Measurements from ENCODE around the gene TRPM4. TPM values are rescaled to one million over a fixed set of nuclear protein-coding genes. Genes with fewer than 3 reads are reported as not detected.

TRPM4 gene
- total RNA-seq, 4 donors from 2014 or later: 7.6 to 28.9 (median 18.0) TPM

GRCh38 chr19:49148784-49149651 is 8.6 kb upstream of the TRPM4 start:
- Histone ChIP-seq H3K4me1 (peaks cover 31 to 57% (median 33%) of the 10 kb centered on the region in 3 donors), H3K4me3 (peak overlapping the region; percentile 46 to 70 (median 64)), H3K27me3 (peaks cover 0 to 13% (median 0%) of the 10 kb centered on the region in 4 donors), H3K27ac (peak overlapping the region; percentile 69 to 86 (median 84)), H3K9me3 (no peaks in the 10 kb centered on the region), H3K36me3 (no peaks in the 10 kb centered on the region)
- TF ChIP-seq POLR2A (IDR thresholded peaks at IDR 0.05): peak in 1 of 4 donors; percentile 33
- TF ChIP-seq, protein P1, sequence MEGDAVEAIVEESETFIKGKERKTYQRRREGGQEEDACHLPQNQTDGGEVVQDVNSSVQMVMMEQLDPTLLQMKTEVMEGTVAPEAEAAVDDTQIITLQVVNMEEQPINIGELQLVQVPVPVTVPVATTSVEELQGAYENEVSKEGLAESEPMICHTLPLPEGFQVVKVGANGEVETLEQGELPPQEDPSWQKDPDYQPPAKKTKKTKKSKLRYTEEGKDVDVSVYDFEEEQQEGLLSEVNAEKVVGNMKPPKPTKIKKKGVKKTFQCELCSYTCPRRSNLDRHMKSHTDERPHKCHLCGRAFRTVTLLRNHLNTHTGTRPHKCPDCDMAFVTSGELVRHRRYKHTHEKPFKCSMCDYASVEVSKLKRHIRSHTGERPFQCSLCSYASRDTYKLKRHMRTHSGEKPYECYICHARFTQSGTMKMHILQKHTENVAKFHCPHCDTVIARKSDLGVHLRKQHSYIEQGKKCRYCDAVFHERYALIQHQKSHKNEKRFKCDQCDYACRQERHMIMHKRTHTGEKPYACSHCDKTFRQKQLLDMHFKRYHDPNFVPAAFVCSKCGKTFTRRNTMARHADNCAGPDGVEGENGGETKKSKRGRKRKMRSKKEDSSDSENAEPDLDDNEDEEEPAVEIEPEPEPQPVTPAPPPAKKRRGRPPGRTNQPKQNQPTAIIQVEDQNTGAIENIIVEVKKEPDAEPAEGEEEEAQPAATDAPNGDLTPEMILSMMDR (IDR thresholded peaks at IDR 0.05): no peak
- DNase-seq: no peak
- WGBS, 2 donors: 0 to 5% methylated on average over 9 to 26 of the region's 49 CpGs
- intact Hi-C loops (cut with DNase I): loop anchor here (5.0 kb wide), 1 partner anchor 52 kb away; no protein-coding TSS in a partner anchor

- no peak for DNase-seq
- WGBS, 2 donors: 0% methylated on average over 2 to 7 of the region's 23 CpGs
- Histone ChIP-seq H3K36me3 (no peaks in the 10 kb centered on the region), H3K27me3 (peaks cover 0 to 13% (median 0%) of the 10 kb centered on the region in 4 donors), H3K4me3 (peak overlapping the region; percentile 46 to 70 (median 64)), H3K9me3 (no peaks in the 10 kb centered on the region), H3K4me1 (peaks cover 31 to 57% (median 33%) of the 10 kb centered on the region in 3 donors), H3K27ac (peak overlapping the region; percentile 69 to 86 (median 84))
- TF ChIP-seq, protein P1 (IDR thresholded peaks at IDR 0.05): no peak
- TF ChIP-seq POLR2A (IDR thresholded peaks at IDR 0.05): peak in 2 of 4 donors; percentile 9 to 26
- intact Hi-C loops (cut with DNase I): loop anchor here (5.0 kb wide), 1 partner anchor 52 kb away; no protein-coding TSS in a partner anchor
Measured at GRCh38 chr19:49149652-49150105, 7.9 kb upstream of the TRPM4 start.

DNA sequence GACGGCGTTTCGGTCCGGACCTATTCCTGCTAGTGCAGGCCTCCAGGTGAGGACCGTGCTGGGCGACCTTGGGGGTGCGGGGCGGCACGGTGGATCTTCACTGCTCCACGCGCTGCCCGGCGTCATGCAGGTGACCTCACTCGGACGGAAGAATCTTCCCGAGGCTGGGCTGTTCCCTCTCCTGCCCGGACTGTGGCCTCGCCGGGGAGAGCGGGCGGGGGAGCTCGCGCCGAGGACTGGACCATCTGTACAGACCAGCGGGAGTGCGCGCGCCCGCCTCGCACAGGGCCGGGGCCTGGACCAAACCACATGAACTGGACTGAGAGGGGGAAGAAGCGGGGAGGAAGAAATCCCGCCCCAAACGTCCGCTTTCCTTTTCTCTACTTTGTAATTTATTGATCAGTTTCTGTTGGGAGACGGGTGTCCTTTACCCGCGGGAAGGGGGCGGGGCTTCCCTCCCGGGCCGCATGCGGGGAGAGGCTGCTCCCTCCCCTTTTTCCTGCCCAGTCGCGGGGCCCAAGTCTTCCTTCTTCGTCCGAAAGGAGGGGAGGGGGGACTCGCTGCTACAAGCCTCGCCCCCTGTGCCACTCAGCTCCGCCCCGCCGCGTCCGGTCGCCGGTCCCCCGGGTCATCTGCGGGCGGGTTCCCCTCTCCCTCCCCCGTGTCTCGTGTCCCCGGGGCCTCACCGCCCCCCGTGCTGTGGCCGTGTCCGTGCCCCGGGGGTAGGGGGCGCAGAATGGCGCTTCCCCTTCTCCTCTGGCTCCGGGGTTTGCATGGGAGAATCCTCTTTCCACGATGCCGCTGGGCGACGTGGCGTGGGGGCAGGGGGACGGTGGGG is 7.3 kb upstream of the TRPM4 start:
- 0 to 2% methylated on average over 10 to 26 of the region's 75 CpGs for WGBS, 2 donors
- H3K4me3 ChIP-seq: peak overlapping the region; percentile 46 to 70 (median 64)
- H3K27ac ChIP-seq: peak overlapping the region; percentile 69 to 86 (median 84)
- peaks cover 31 to 57% (median 33%) of the 10 kb centered on the region in 3 donors for H3K4me1 ChIP-seq
- intact Hi-C loops (cut with DNase I): no loop called here
- TF ChIP-seq, protein P1 (IDR thresholded peaks at IDR 0.05): no peak
- TF ChIP-seq POLR2A (IDR thresholded peaks at IDR 0.05): peak in 2 of 4 donors; percentile 15 to 16
- no peaks in the 10 kb centered on the region for H3K9me3 ChIP-seq
- peaks cover 0 to 13% (median 0%) of the 10 kb centered on the region in 4 donors for H3K27me3 ChIP-seq
- no peak for DNase-seq
- no peaks in the 10 kb centered on the region for H3K36me3 ChIP-seq

GRCh38 chr19:49150944-49151243 is 6.7 kb upstream of the TRPM4 start:
- TF ChIP-seq, protein P1 (IDR thresholded peaks at IDR 0.05): no peak
- TF ChIP-seq POLR2A (IDR thresholded peaks at IDR 0.05): no peak
- H3K9me3 ChIP-seq: no peaks in the 10 kb centered on the region
- no peaks in the 10 kb centered on the region for H3K36me3 ChIP-seq
- peak overlapping the region; percentile 69 to 86 (median 84) for H3K27ac ChIP-seq
- peaks cover 29 to 51% (median 31%) of the 10 kb centered on the region in 3 donors for H3K4me1 ChIP-seq
- 3 to 6% methylated on average over 3 to 6 of the region's 16 CpGs for WGBS, 2 donors
- no peak for DNase-seq
- intact Hi-C loops (cut with DNase I): no loop called here
- H3K27me3 ChIP-seq: peaks cover 0 to 13% (median 0%) of the 10 kb centered on the region in 4 donors
- peak overlapping the region; percentile 46 to 70 (median 64) for H3K4me3 ChIP-seq

Measured in esophagus squamous epithelium (tissue), 5 donors.